GM12878 (cell line): Measurements from ENCODE around the gene TMEM232. TPM values are rescaled to one million over a fixed set of nuclear protein-coding genes. Genes with fewer than 3 reads are reported as not detected.

Source experiments
- BACH1 ChIP-seq: fragments of 450-650 bp; IDR thresholded peaks from 2 replicates; pipeline ENCODE4 v1.6.1; 2017; ENCODE audit warnings: mild to moderate bottlenecking, borderline replicate concordance
- BMI1 ChIP-seq: fragments of 450-650 bp; IDR thresholded peaks from 2 replicates; pipeline ENCODE4 v1.6.1; 2016; ENCODE audit warnings: mild to moderate bottlenecking, moderate library complexity, borderline replicate concordance
- CBX5 ChIP-seq: sonication (generic); IDR thresholded peaks from 2 replicates; pipeline ENCODE4 v1.6.1; 2016; ENCODE audit warnings: low read depth, moderate library complexity, mild to moderate bottlenecking, inconsistent platforms
- E2F8 ChIP-seq: fragments of 450-650 bp; IDR thresholded peaks from 2 replicates; pipeline ENCODE4 v1.6.1; 2018; ENCODE audit warnings: mild to moderate bottlenecking, low read depth, moderate library complexity; ENCODE audit not compliant: partially characterized antibody
- ELK1 ChIP-seq: IDR thresholded peaks from 2 replicates; pipeline ENCODE4 v1.6.1; 2012; ENCODE audit warnings: low read depth, low read length, improper control_type of control experiment
- EZH2 ChIP-seq: IDR thresholded peaks from 2 replicates; pipeline ENCODE4 v1.6.1; 2012; ENCODE audit warnings: low read depth, mild to moderate bottlenecking, control low read depth, inconsistent platforms, low read length, borderline replicate concordance; ENCODE audit not compliant: control insufficient read depth
- FOS ChIP-seq: IDR thresholded peaks from 3 replicates; pipeline ENCODE4 v1.6.1; 2011; ENCODE audit warnings: borderline replicate concordance; ENCODE audit not compliant: insufficient read length; ENCODE audit errors: extremely low read depth
- FOXM1 ChIP-seq: IDR thresholded peaks from 2 replicates; pipeline ENCODE4 v1.6.1; 2012; ENCODE audit warnings: low read depth, mild to moderate bottlenecking, inconsistent platforms, low read length, moderate library complexity
- IKZF2 ChIP-seq, 2 experiments: fragments of 450-650 bp; IDR thresholded peaks; 2 replicates each; pipeline ENCODE4 v1.6.1; 2017; ENCODE audit warnings: mild to moderate bottlenecking in 2 of 2, moderate library complexity in 2 of 2
- IRF5 ChIP-seq: fragments of 450-650 bp; IDR thresholded peaks from 2 replicates; pipeline ENCODE4 v1.6.1; 2017; ENCODE audit warnings: borderline replicate concordance
- KDM1A ChIP-seq: fragments of 200-600 bp; sonication (generic); IDR thresholded peaks from 2 replicates; pipeline ENCODE4 v1.6.1; 2016; ENCODE audit warnings: borderline replicate concordance
- LARP7 ChIP-seq: fragments of 450-650 bp; IDR thresholded peaks from 2 replicates; pipeline ENCODE4 v1.6.1; 2017; ENCODE audit warnings: mild to moderate bottlenecking
- MEF2B ChIP-seq: fragments of 450-650 bp; IDR thresholded peaks from 2 replicates; pipeline ENCODE4 v1.6.1; 2018; ENCODE audit warnings: mild to moderate bottlenecking, moderate library complexity; ENCODE audit not compliant: partially characterized antibody, poor library complexity, severe bottlenecking
- NR2C2 ChIP-seq: IDR thresholded peaks from 2 replicates; pipeline ENCODE4 v1.6.1; 2011; ENCODE audit warnings: borderline replicate concordance, low read depth; ENCODE audit not compliant: control insufficient read depth, insufficient read length
- PAX5 ChIP-seq: IDR thresholded peaks from 2 replicates; pipeline ENCODE4 v1.6.1; 2011; ENCODE audit warnings: low read depth, low read length, borderline replicate concordance
- PAX8 ChIP-seq: fragments of 450-650 bp; IDR thresholded peaks from 2 replicates; pipeline ENCODE4 v1.6.1; 2017; ENCODE audit warnings: mild to moderate bottlenecking, moderate library complexity
- PML ChIP-seq: IDR thresholded peaks from 2 replicates; pipeline ENCODE4 v1.6.1; 2012; ENCODE audit warnings: low read length, inconsistent platforms
- POLR2AphosphoS2 ChIP-seq: IDR thresholded peaks from 2 replicates; pipeline ENCODE4 v1.6.1; 2011; ENCODE audit warnings: low read depth, mild to moderate bottlenecking, low read length, improper control_type of control experiment, moderate library complexity
- RELA ChIP-seq: fragments of 450-650 bp; IDR thresholded peaks from 2 replicates; pipeline ENCODE4 v1.8.0; 2014; ENCODE audit warnings: borderline replicate concordance; ENCODE audit not compliant: partially characterized antibody
- SPI1 ChIP-seq: IDR thresholded peaks from 2 replicates; pipeline ENCODE4 v1.6.1; 2011; ENCODE audit warnings: low read depth, mild to moderate bottlenecking, low read length, moderate library complexity, borderline replicate concordance; ENCODE audit not compliant: insufficient read depth
- SREBF2 ChIP-seq: IDR thresholded peaks from 2 replicates; pipeline ENCODE4 v1.6.1; 2012; ENCODE audit warnings: mild to moderate bottlenecking, low read length
- WRNIP1 ChIP-seq: IDR thresholded peaks from 2 replicates; pipeline ENCODE4 v1.6.1; 2011; ENCODE audit warnings: low read depth, low read length, improper control_type of control experiment, borderline replicate concordance
- ZBTB11 ChIP-seq: fragments of 450-650 bp; formaldehyde crosslinking; IDR thresholded peaks from 2 replicates; pipeline ENCODE4 v1.5.0; 2022; ENCODE audit warnings: mild to moderate bottlenecking, missing genetic modification characterization
- polyA plus RNA-seq, 11 experiments: library from polyadenylated mRNA; depleted of rRNA in 4 of 11; unstranded in 6 of 11; stranded (reverse) in 5 of 11; fragments of >200 nt; fragmentation: Nextera tagmentation in 4 of 11; fragmentation: Illumina TruSeq in 1 of 11; extraction: Ambion mirVana in 4 of 11; extraction: Trizol in 1 of 11; gene quantifications; 1 replicate in 1 of 11; 2 replicates in 10 of 11; pipeline versions ENCODE4 v1.2.1 to v1.2.3, GENCODE V29; 2011 to 2016; ENCODE audit warnings: inconsistent platforms in 2 of 11, missing spikeins in 2 of 11, low read depth in 1 of 11
- total RNA-seq, 4 experiments: library from RNA; depleted of rRNA in 3 of 4; stranded (reverse); fragments of >200 nt in 3 of 4; fragmentation: Illumina TruSeq in 1 of 4; extraction: Trizol in 1 of 4; gene quantifications; 2 replicates each; pipeline versions ENCODE4 v1.2.1 to v1.2.3, GENCODE V29; 2013 to 2021

TMEM232 gene
- total and polyA plus RNA-seq, 10 of the 15 experiments (the other 5 are each of a cell fraction or from before 2014, with no cell fraction given): 0.29 to 1.3 (median 0.91) TPM

- TF ChIP-seq SREBF2: no peak
- no peak for TF ChIP-seq POLR2AphosphoS2
- TF ChIP-seq FOXM1: no peak
- no peak for TF ChIP-seq RELA
- no peak for TF ChIP-seq WRNIP1
- no peak for TF ChIP-seq ELK1
- no peak for TF ChIP-seq MEF2B
- no peak for TF ChIP-seq IRF5
- no peak for TF ChIP-seq LARP7
- 0 out of 2 replicates have a peak, but pooled peaks have one; percentile 29 for TF ChIP-seq BMI1
- TF ChIP-seq PAX8: no peak
- no peak for TF ChIP-seq KDM1A
- no peak for TF ChIP-seq EZH2
- no peak for TF ChIP-seq CBX5
- no peak for TF ChIP-seq BACH1
- no peak for TF ChIP-seq ZBTB11 (CRISPR knock-in tag)
- TF ChIP-seq IKZF2 (IDR thresholded peaks at IDR 0.05): peak; percentile 53 to 68; a peak in 3 of 4 replicates
- TF ChIP-seq E2F8: no peak
- peak; percentile 90 for TF ChIP-seq SPI1
- TF ChIP-seq PML: no peak
- TF ChIP-seq NR2C2: no peak
- no peak for TF ChIP-seq PAX5
- TF ChIP-seq FOS: no peak
Observed at GRCh38 chr5:110663525-110663924, 62.9 kb downstream of the TMEM232 start (continued).
